Endothelial cell of umbilical vein (primary cell): ENCODE measurements around the gene PHLPP1. TPM values are rescaled to one million over a fixed set of nuclear protein-coding genes. Genes with fewer than 3 reads are reported as not detected.

Experiments
- BruUV-seq: library from RNA; stranded (reverse); fragments of 400-500 nt; replicated peaks from 2 replicates; lab custom pipeline; 2021; lab: Mats Ljungman, UMichigan
- CTCF ChIA-PET: fragments of 300-600, 350-600 bp; sonication (Branson Sonifier 250); formaldehyde crosslinking; loops from one replicate; lab custom pipeline; 2021; ENCODE audit warnings: antibody characterized with exemption, inconsistent platforms; lab: Charles Lee
- POLR2A ChIA-PET: fragments of 300-600, 350-600 bp; sonication (Branson Sonifier 250); formaldehyde crosslinking; loops from one replicate; lab custom pipeline; 2021; ENCODE audit warnings: antibody characterized with exemption, inconsistent platforms; lab: Charles Lee
- DNase-seq: peaks from one replicate; pipeline ENCODE4 v3.0.0-alpha.2; 2011; ENCODE audit warnings: low read depth, low spot score
- FAIRE-seq: peaks from 2 replicates; lab custom pipeline; 2011; peaks lifted over from hg19 to GRCh38; lab: Jason Lieb, UNC
- H2AFZ ChIP-seq: 2 replicates; pipeline ENCODE4 v1.6.0; 2012; ENCODE audit warnings: low read depth, low read length, control low read depth, inconsistent platforms
- H3K27ac ChIP-seq: 2 replicates; pipeline ENCODE4 v1.5.1; 2011; ENCODE audit warnings: low read depth, mild to moderate bottlenecking, control low read depth, low read length, moderate library complexity; ENCODE audit not compliant: insufficient read depth
- H3K27me3 ChIP-seq, 2 experiments: 2 replicates each; pipeline versions ENCODE4 v1.6.0 to v1.6.1; 2011; ENCODE audit warnings: low read length in 2 of 2, mixed read lengths in 1 of 2; ENCODE audit not compliant: control insufficient read depth in 2 of 2, insufficient read depth in 2 of 2
- H3K36me3 ChIP-seq, 2 experiments: 2 replicates in 1 of 2; 3 replicates in 1 of 2; pipeline ENCODE4 v1.5.1; 2011; ENCODE audit warnings: low read length in 2 of 2, mild to moderate bottlenecking in 1 of 2, moderate library complexity in 1 of 2; ENCODE audit not compliant: control insufficient read depth in 2 of 2, insufficient read depth in 2 of 2; ENCODE audit errors: extremely low read depth in 1 of 2
- H3K4me1 ChIP-seq: 3 replicates; pipeline ENCODE4 v1.5.1; 2011; ENCODE audit warnings: mild to moderate bottlenecking, low read length; ENCODE audit not compliant: control insufficient read depth, insufficient read depth; ENCODE audit errors: extremely low read depth
- H3K4me2 ChIP-seq: 2 replicates; pipeline ENCODE4 v1.6.1; 2011; ENCODE audit warnings: low read length, control low read depth, mixed read lengths; ENCODE audit not compliant: insufficient read depth
- H3K4me3 ChIP-seq, 3 experiments: fragments of 200-600 bp in 1 of 3; sonication (generic), shearing (Covaris generic) in 1 of 3; replicated peaks in 1 of 3; 2 replicates each; pipeline ENCODE4 v1.5.1; 2011 to 2016; ENCODE audit warnings: control low read depth in 3 of 3, low read length in 3 of 3, mild to moderate bottlenecking in 2 of 3, inconsistent platforms in 1 of 3, low read depth in 1 of 3, moderate library complexity in 1 of 3; ENCODE audit not compliant: insufficient read depth in 1 of 3
- H3K79me2 ChIP-seq: 2 replicates; pipeline ENCODE4 v1.6.0; 2012; ENCODE audit warnings: low read length, inconsistent platforms; ENCODE audit not compliant: control insufficient read depth, insufficient read depth
- H3K9ac ChIP-seq: replicated peaks from 2 replicates; pipeline ENCODE3; 2011; ENCODE audit warnings: low read length, control low read depth; ENCODE audit not compliant: insufficient read depth; ENCODE audit errors: extremely low read depth
- H3K9me1 ChIP-seq: replicated peaks from 3 replicates; pipeline ENCODE4 v1.6.0; 2011; ENCODE audit warnings: mild to moderate bottlenecking, low read length; ENCODE audit not compliant: control insufficient read depth, insufficient read depth; ENCODE audit errors: extremely low read depth
- H3K9me3 ChIP-seq: replicated peaks from 2 replicates; pipeline ENCODE4 v1.5.1; 2012; ENCODE audit warnings: low read length, inconsistent platforms; ENCODE audit not compliant: control insufficient read depth, insufficient read depth
- H4K20me1 ChIP-seq: replicated peaks from 2 replicates; pipeline ENCODE3; 2011; ENCODE audit warnings: mild to moderate bottlenecking, low read length; ENCODE audit not compliant: control insufficient read depth, insufficient read depth; ENCODE audit errors: extremely low read depth
- EZH2 ChIP-seq: IDR thresholded peaks from 2 replicates; pipeline ENCODE4 v1.6.1; 2012; ENCODE audit warnings: borderline replicate concordance, low read depth, mild to moderate bottlenecking, moderate library complexity, low read length, inconsistent platforms; ENCODE audit not compliant: severe bottlenecking
- FOS ChIP-seq: IDR thresholded peaks from 2 replicates; pipeline ENCODE4 v1.6.1; 2011; ENCODE audit warnings: mild to moderate bottlenecking, low read length, moderate library complexity, borderline replicate concordance; ENCODE audit not compliant: insufficient read depth
- GATA2 ChIP-seq: IDR thresholded peaks from 2 replicates; pipeline ENCODE4 v1.7.0; 2011; ENCODE audit warnings: low read depth, mild to moderate bottlenecking, moderate library complexity, mixed read lengths, low read length; ENCODE audit not compliant: insufficient read length, insufficient read depth
- JUN ChIP-seq: IDR thresholded peaks from 2 replicates; pipeline ENCODE4 v1.6.1; 2011; ENCODE audit warnings: borderline replicate concordance, low read depth; ENCODE audit not compliant: insufficient read length, insufficient read depth
- MYC ChIP-seq: IDR thresholded peaks from one replicate; pipeline ENCODE4 v1.6.1; 2011; ENCODE audit warnings: mild to moderate bottlenecking, low read depth, low read length
- POLR2A ChIP-seq: IDR thresholded peaks from 2 replicates; pipeline ENCODE4 v1.6.1; 2012; ENCODE audit warnings: low read depth, mild to moderate bottlenecking, control low read depth, low read length
- POLR2AphosphoS5 ChIP-seq: IDR thresholded peaks from 2 replicates; pipeline ENCODE4 v1.6.1; 2012; ENCODE audit warnings: low read depth, mild to moderate bottlenecking, control low read depth, low read length, moderate library complexity; ENCODE audit not compliant: insufficient read depth
- dilution Hi-C: fragments of 300-500 bp; cut with MboI; formaldehyde crosslinking; loops from one replicate; pipeline ENCODE4 v1.15.0; 2019; ENCODE audit warnings: low sequenced_read_pairs; ENCODE audit not compliant: extremely low pct_ligation_motif_present
- intact Hi-C: fragments of 100-400 bp; cut with micrococcal nuclease; formaldehyde crosslinking; loops from one replicate; pipeline ENCODE4 v1.10.0; 2022
- polyA plus RNA-seq, 4 experiments: library from polyadenylated mRNA; depleted of rRNA in 3 of 4; stranded (reverse) in 3 of 4; unstranded in 1 of 4; fragments of >200 nt; gene quantifications; 2 replicates each; pipeline versions ENCODE4 v1.2.1 to v1.2.3, GENCODE V29; 2011 to 2012; ENCODE audit warnings: missing spikeins in 1 of 4
- total RNA-seq: library from RNA; stranded (reverse); gene quantifications from 2 replicates; pipeline ENCODE4 v1.2.3, GENCODE V29; 2021
- TF ChIP-seq, protein P1 (sequence below): IDR thresholded peaks from 2 replicates; pipeline ENCODE4 v1.6.1; 2011; ENCODE audit not compliant: insufficient read depth, insufficient read length
- TF ChIP-seq, protein P2 (sequence below), 2 donors: IDR thresholded peaks; 1 replicate in 1 of 2; 2 replicates in 1 of 2; pipeline ENCODE4 v1.5.1; 2011; ENCODE audit warnings: low read length in 2 of 2, mild to moderate bottlenecking in 2 of 2, moderate library complexity in 2 of 2, control low read depth in 1 of 2, inconsistent platforms in 1 of 2, low read depth in 1 of 2; ENCODE audit not compliant: insufficient read depth in 1 of 2; ENCODE audit errors: extremely low read depth in 1 of 2

PHLPP1 gene
- total and polyA plus RNA-seq, 2 donors (not counting 3 experiments of a cell fraction or from before 2014, with no cell fraction given) = 4.0 to 10.8 TPM

DNA sequence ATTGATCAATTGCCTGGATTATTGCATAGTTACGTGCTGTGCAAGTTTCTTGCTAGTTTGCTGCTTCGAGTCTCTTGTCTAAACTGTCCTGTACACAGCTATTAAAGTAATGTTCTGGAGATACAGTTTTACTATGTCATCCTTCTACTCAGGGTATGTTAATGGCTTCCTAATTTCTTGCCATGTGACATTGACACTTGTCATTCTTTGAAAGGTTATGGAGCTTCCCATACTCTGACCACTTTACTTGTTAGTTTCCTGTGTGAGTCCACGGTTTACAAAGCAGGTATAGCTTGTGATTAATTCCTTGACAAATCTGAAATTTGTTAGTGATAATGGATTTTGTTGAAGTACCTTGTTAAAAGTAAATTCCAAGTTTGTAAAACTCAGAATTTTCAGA lies 80.5 kb downstream of the PHLPP1 start:
- intact Hi-C loops = no loop called here
- DNase-seq = no peak
- FAIRE-seq = no peak

DNA sequence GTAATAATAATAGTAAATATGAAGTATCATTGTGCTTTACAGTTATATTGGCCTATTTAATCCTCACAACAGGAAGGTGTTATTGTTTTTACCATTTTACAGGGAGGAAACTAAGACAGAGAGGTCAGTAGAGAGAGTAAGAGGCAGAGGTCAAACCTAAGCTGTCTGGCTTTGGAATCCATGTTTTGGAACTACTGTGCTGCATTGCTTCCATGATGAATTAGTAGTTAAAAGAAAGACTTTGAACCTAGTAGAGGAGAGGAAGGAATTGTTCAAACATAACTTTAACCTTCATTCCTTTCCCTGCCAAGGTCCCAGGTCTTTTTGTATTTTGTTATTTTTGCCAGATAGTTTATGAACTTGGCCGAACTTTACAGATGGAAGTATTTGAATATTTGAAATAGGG lies 80.9 kb downstream of the PHLPP1 start:
- H2AFZ ChIP-seq = no peak overlapping the region
- H3K27ac ChIP-seq = no peak overlapping the region
- no peaks in the 10 kb centered on the region for H3K9me3 ChIP-seq
- no peak overlapping the region for H3K9ac ChIP-seq
- TF ChIP-seq, protein P1, sequence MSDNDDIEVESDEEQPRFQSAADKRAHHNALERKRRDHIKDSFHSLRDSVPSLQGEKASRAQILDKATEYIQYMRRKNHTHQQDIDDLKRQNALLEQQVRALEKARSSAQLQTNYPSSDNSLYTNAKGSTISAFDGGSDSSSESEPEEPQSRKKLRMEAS = no peak
- TF ChIP-seq EZH2 (no peak), POLR2A (no peak), JUN (no peak), FOS (no peak), POLR2AphosphoS5 (no peak), MYC (no peak), GATA2 (no peak)
- TF ChIP-seq, protein P2, sequence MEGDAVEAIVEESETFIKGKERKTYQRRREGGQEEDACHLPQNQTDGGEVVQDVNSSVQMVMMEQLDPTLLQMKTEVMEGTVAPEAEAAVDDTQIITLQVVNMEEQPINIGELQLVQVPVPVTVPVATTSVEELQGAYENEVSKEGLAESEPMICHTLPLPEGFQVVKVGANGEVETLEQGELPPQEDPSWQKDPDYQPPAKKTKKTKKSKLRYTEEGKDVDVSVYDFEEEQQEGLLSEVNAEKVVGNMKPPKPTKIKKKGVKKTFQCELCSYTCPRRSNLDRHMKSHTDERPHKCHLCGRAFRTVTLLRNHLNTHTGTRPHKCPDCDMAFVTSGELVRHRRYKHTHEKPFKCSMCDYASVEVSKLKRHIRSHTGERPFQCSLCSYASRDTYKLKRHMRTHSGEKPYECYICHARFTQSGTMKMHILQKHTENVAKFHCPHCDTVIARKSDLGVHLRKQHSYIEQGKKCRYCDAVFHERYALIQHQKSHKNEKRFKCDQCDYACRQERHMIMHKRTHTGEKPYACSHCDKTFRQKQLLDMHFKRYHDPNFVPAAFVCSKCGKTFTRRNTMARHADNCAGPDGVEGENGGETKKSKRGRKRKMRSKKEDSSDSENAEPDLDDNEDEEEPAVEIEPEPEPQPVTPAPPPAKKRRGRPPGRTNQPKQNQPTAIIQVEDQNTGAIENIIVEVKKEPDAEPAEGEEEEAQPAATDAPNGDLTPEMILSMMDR (IDR thresholded peaks at IDR 0.05; ENCODE audit: extremely low read depth in 1 of 2, insufficient read depth in 1 of 2, low read depth in 1 of 2, low read length in 2 of 2) = no peak
- no peaks in the 10 kb centered on the region for H3K9me1 ChIP-seq
- BruUV-seq = no TSS peak
- ChIA-PET POLR2A (no interaction called here), CTCF (interaction anchor here (0.7 to 1.3 kb wide), 2 partner anchors 45 to 79 kb away, joined by 3 to 4 read pairs; no protein-coding TSS in a partner anchor)
- H3K36me3 ChIP-seq = no peaks in the 10 kb centered on the region
- intact Hi-C loops (no loop called here), dilution Hi-C loops (no loop called here)
- H3K4me1 ChIP-seq = peaks cover 5% of the 10 kb centered on the region
- no peak overlapping the region for H3K4me2 ChIP-seq
- H3K27me3 ChIP-seq = no peaks in the 10 kb centered on the region
- no peaks in the 10 kb centered on the region for H4K20me1 ChIP-seq
- no peaks in the 10 kb centered on the region for H3K79me2 ChIP-seq
- peak; percentile 30 for DNase-seq
- FAIRE-seq = no peak
- no peak overlapping the region for H3K4me3 ChIP-seq

More for the DNA sequence above, 80.5 kb downstream of the PHLPP1 start:
- H3K4me3 ChIP-seq = no peak overlapping the region
- ChIA-PET CTCF (interaction anchor here (0.7 to 1.3 kb wide), 5 partner anchors 17 to 317 kb away, joined by 3 to 4 read pairs (median 3); no protein-coding TSS in a partner anchor), POLR2A (no interaction called here)
- no peaks in the 10 kb centered on the region for H4K20me1 ChIP-seq
- BruUV-seq = no TSS peak
- H3K4me1 ChIP-seq = peaks cover 5% of the 10 kb centered on the region
- no peak overlapping the region for H3K9ac ChIP-seq
- H3K4me2 ChIP-seq = no peak overlapping the region
- H3K36me3 ChIP-seq = no peaks in the 10 kb centered on the region
- H3K79me2 ChIP-seq = no peaks in the 10 kb centered on the region
- no peak for TF ChIP-seq JUN
- H3K27me3 ChIP-seq = no peaks in the 10 kb centered on the region
- dilution Hi-C loops = no loop called here
- H3K9me1 ChIP-seq = no peaks in the 10 kb centered on the region
- no peak overlapping the region for H3K27ac ChIP-seq
- no peak overlapping the region for H2AFZ ChIP-seq
- H3K9me3 ChIP-seq = no peaks in the 10 kb centered on the region
